ENCODE results near the gene COG3.

- TF ChIP-seq, protein P1, sequence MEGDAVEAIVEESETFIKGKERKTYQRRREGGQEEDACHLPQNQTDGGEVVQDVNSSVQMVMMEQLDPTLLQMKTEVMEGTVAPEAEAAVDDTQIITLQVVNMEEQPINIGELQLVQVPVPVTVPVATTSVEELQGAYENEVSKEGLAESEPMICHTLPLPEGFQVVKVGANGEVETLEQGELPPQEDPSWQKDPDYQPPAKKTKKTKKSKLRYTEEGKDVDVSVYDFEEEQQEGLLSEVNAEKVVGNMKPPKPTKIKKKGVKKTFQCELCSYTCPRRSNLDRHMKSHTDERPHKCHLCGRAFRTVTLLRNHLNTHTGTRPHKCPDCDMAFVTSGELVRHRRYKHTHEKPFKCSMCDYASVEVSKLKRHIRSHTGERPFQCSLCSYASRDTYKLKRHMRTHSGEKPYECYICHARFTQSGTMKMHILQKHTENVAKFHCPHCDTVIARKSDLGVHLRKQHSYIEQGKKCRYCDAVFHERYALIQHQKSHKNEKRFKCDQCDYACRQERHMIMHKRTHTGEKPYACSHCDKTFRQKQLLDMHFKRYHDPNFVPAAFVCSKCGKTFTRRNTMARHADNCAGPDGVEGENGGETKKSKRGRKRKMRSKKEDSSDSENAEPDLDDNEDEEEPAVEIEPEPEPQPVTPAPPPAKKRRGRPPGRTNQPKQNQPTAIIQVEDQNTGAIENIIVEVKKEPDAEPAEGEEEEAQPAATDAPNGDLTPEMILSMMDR (IDR thresholded peaks at IDR 0.05; ENCODE audit: low read length): no peak
- TF ChIP-seq EZH2 (optimal IDR thresholded peaks at IDR 0.05; ENCODE audit: low read depth, low read length) (no peak), EZH2phosphoT487 (IDR thresholded peaks at IDR 0.05; ENCODE audit: low read length) (no peak)
These were observed 38.9 kb downstream of the COG3 start for GRCh38 chr13:45503658-45504057.

Measured in MM.1S (cell line).